ENCODE measurements around the gene ANKS1B.
A peak's percentile ranks its signal among the peaks of the same experiment; 100 is the strongest.
"Not testable (repeated sequence)": the region's sequence is repeated elsewhere in the genome, so short reads cannot be mapped to it uniquely, and the experiment has no call there.

Gene ANKS1B

GRCh38 chr12:99984271-99985128 lies at the start of gene ANKS1B:
Gene ANKS1B (minus strand): TSS chr12:99984936. CDS start chr12:99984237, 699 bp downstream.
- DNase-seq, result peak; percentile 83 to 93 (median 91)

DNA sequence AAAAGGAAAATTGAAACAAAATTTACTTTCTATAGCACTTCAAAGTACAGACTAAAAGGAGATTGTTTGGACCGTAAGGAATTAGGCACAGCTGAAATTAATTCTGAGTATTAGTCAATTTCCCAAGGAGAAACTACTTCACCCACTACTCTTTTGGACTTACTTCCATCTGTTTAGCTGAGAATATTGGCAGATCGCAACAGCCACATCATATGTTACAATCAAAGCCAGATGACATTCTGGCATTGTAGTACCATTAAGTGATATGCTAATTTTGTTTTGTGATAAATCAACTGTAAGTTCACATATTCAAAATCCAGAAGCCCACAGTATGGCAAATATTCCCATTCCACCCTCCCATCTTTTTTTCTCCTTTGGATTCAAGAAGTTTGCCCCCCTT lies 47.1 kb upstream of the ANKS1B start:
- no peak for DNase-seq

DNA sequence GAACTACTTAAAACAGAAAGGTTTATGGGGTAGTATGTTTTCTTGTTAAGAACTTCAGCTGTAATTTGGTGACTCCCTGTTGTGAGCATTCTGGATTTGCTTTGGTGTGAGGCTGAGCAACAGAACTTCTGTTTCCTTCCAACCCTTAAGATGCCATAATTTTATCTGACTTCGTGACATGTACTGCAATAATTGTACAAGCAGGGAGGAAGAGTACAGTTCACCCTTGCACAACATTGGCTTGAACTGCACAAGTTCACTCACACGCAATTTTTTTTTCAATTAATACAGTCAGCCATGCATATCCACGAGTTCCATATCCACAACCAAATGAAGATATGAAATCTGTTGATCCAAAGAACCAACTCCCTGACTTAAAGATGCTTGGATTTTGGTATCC lies 42.9 kb upstream of the ANKS1B start:
- no peak for DNase-seq

- DNase-seq, result no peak
Measured at GRCh38 chr12:100026241-100026640, 41.5 kb upstream of the ANKS1B start.

- peak in 2 of 3 experiments; percentile 28 to 30 for DNase-seq
Measured at GRCh38 chr12:100024974-100025555, 40.3 kb upstream of the ANKS1B start.

DNA sequence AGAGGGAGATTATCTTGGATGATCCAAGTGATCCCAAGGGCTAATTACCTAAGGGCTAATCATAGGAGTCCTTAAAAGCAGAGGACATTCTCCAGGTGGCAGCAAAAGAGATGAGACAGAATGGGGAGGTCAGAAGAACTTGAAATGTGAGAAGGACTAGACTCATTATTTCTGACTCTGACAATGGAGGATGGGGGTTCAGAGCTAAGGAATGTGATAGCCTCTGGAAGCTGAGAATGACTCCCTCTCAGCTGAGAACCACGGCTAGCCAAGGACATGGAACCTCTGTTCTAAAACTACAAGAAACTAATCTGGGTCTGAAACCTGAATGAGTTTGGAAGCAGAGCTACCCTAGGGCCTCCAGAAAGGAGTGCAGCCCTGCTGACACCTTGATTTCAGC lies 35.6 kb upstream of the ANKS1B start:
- peak in 1 of 3 experiments; percentile 8 for DNase-seq

GRCh38 chr12:100017056-100017455 lies 32.3 kb upstream of the ANKS1B start:
- no peak for DNase-seq

DNA sequence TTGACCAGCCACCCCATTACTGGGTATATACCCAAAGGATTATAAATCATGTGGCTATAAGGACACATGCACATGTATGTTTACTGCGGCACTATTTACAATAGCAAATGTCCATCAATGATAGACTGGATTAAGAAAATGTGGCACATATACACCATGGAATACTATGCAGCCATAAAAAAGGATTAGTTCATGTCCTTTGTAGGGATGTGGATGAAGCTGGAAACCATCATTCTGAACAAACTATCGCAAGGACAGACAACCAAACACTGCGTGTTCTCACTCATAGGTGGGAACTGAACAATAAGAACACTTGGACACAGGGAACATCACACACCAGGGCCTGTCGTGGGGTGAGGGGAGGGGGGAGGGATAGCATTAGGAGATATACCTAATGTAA lies 31.6 kb upstream of the ANKS1B start:
- DNase-seq, result not testable (repeated sequence)

GRCh38 chr12:100005846-100006245 lies 21.1 kb upstream of the ANKS1B start:
- not testable (repeated sequence) for DNase-seq

GRCh38 chr12:99997806-99998205 lies 13.1 kb upstream of the ANKS1B start:
- no peak for DNase-seq

GRCh38 chr12:99996095-99996494 lies 11.4 kb upstream of the ANKS1B start:
- no peak for DNase-seq

- DNase-seq, result peak in 1 of 3 experiments; percentile 42
Measured at GRCh38 chr12:99985631-99986030, 895 bp upstream of the ANKS1B start.

- DNase-seq, result peak; percentile 58 to 78 (median 68)
Measured at GRCh38 chr12:99985129-99985570, 414 bp upstream of the ANKS1B start.

GRCh38 chr12:99983456-99984258 lies 1.1 kb downstream of the ANKS1B start:
- peak in 2 of 3 experiments; percentile 75 to 79 for DNase-seq

GRCh38 chr12:99981639-99982190 lies 3.0 kb downstream of the ANKS1B start:
- DNase-seq, result no peak

- no peak for DNase-seq
Measured at GRCh38 chr12:99979471-99979870, 5.3 kb downstream of the ANKS1B start.

DNA sequence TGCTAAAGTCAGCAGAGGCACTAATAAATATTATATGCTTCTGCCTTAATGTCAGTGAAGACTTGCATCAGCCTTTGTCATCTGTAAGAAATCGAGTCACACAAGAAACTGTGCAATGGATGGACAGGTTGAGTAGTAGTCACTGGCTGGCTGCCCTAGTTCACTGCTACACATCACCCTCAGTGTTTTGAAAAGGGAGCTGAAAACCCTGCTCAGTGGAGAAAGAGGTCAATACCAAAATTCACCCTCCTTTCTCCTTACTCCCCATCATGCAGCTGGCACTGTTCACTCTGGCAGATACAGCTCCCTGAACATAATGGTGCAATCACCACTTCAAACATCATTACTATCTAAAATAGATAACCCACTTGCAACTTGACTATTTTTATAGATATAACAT lies 6.6 kb downstream of the ANKS1B start:
- DNase-seq, result no peak

DNA sequence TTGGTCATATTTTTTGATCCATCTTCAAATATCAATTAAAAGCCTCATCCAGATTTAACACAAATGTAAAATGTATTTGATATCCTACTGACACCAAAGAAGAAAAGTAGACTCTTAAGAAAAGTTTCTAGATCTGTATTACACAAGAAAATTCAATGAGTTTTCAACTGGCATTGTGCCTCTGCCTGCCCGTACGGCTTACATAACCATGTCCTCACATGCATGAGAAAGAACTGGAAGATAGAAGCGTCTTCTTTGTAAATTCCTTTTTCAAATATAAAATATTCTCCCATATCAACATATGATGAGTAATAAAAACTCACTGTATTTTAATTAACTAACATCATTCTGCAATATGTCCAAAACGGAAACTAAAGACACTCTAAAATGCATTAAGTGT lies 7.2 kb downstream of the ANKS1B start:
- no peak for DNase-seq

DNA sequence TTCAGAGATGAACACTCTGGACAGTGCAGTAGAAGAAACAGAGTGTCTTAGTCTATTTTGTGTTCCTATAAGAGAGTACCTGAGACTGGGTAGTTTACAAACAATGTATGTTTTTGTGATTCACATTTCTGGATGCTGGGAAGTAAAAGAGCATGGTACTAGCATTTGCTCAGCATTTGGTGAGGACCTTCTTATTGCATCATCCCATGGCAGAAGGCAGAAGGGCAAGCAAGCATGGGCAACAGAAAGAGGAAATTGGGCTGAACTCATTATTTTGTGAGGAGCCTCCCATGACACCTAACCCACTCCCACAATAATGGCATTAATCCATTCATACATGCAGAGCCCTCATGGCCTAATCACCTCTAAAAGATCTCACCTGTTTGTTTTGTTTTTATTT lies 8.0 kb downstream of the ANKS1B start:
- DNase-seq, result no peak

GRCh38 chr12:99975321-99975720 lies 9.4 kb downstream of the ANKS1B start:
- no peak for DNase-seq

DNA sequence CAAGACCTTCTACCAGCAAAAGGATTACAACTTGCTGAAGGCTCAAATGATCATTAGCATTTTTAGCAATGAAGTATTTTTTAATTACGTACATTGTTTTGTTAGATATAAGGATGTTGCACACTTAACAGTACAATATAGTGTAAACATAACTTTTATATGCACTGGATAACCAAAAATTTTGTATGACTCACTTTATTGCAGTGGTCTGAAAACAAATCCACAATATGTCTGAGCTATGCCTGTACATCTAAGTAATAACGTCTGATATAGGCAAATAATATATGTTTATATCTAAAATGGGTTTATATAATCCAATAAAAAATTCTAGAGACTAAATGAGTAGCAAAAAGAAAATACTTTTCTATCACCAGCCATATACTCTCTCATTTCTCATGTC lies 10.6 kb downstream of the ANKS1B start:
- DNase-seq, result no peak

GRCh38 chr12:99966429-99966828 lies 18.3 kb downstream of the ANKS1B start:
- DNase-seq, result no peak

- peak in 1 of 3 experiments; percentile 52 for DNase-seq
Measured at GRCh38 chr12:99960311-99960710, 24.4 kb downstream of the ANKS1B start.
